K562 (cell line): ENCODE results near the gene TBC1D17.

ENCODE experiments used
- CTCF ChIP-seq, 3 experiments: IDR thresholded peaks in 2 of 3; conservative IDR thresholded peaks in 1 of 3; 2 replicates each; pipeline ENCODE4 v1.5.1; 2011 to 2012; ENCODE audit warnings: low read length in 3 of 3, mild to moderate bottlenecking in 3 of 3, control low read depth in 2 of 3, improper control_type of control experiment in 1 of 3, inconsistent platforms in 1 of 3, low read depth in 1 of 3, mixed read lengths in 1 of 3, moderate library complexity in 1 of 3; ENCODE audit not compliant: insufficient read depth in 2 of 3
- DPF2 ChIP-seq: fragments of 450-650 bp; IDR thresholded peaks from 2 replicates; pipeline ENCODE4 v1.6.1; 2016
- EP300 ChIP-seq: IDR thresholded peaks from 2 replicates; pipeline ENCODE4 v1.6.1; 2012; ENCODE audit warnings: low read length, improper control_type of control experiment
- GTF2F1 ChIP-seq: IDR thresholded peaks from 2 replicates; pipeline ENCODE4 v1.6.1; 2011; ENCODE audit warnings: low read depth, low read length, improper control_type of control experiment
- HDAC6 ChIP-seq: IDR thresholded peaks from 2 replicates; pipeline ENCODE4 v1.6.1; 2012; ENCODE audit warnings: low read depth, mild to moderate bottlenecking, control low read depth, inconsistent platforms, low read length, moderate library complexity
- HNRNPUL1 ChIP-seq: fragments of 200-400 bp; formaldehyde crosslinking; IDR thresholded peaks from 2 replicates; pipeline ENCODE4 v1.6.1; 2017; ENCODE audit warnings: low read length
- SIN3A ChIP-seq, 2 experiments: fragments of 150-350 bp in 1 of 2; IDR thresholded peaks; 2 replicates each; pipeline ENCODE4 v1.6.1; 2011 to 2016; ENCODE audit warnings: borderline replicate concordance in 2 of 2, low read depth in 2 of 2, low read length in 2 of 2, mild to moderate bottlenecking in 2 of 2, moderate library complexity in 2 of 2; ENCODE audit not compliant: control insufficient read depth in 1 of 2
- TAF1 ChIP-seq: IDR thresholded peaks from 2 replicates; pipeline ENCODE4 v1.6.1; 2011; ENCODE audit warnings: mild to moderate bottlenecking, low read length, moderate library complexity; ENCODE audit not compliant: insufficient read depth, control insufficient read depth, severe bottlenecking; ENCODE audit errors: extremely low read depth
- YY1 ChIP-seq, 3 experiments: IDR thresholded peaks; 2 replicates each; pipeline ENCODE4 v1.6.1; 2011; ENCODE audit warnings: low read length in 2 of 3, mild to moderate bottlenecking in 2 of 3, moderate library complexity in 2 of 3, borderline replicate concordance in 1 of 3, control low read depth in 1 of 3, low read depth in 1 of 3; ENCODE audit not compliant: insufficient read depth in 3 of 3, insufficient replicate concordance in 2 of 3, control insufficient read depth in 1 of 3, insufficient read length in 1 of 3; ENCODE audit errors: extremely low read depth in 1 of 3
- ZC3H11A ChIP-seq: IDR thresholded peaks from 2 replicates; pipeline ENCODE4 v1.6.1; 2012; ENCODE audit warnings: low read depth, low read length, improper control_type of control experiment
- ZNF561 ChIP-seq: fragments of 450-650 bp; formaldehyde crosslinking; conservative IDR thresholded peaks from 2 replicates; pipeline ENCODE4 v1.4.0; 2020; ENCODE audit warnings: mild to moderate bottlenecking, moderate library complexity
- ZNF639 ChIP-seq, 2 experiments: fragments of 200-800 bp in 1 of 2; sonication (Bioruptor generic) in 1 of 2; sonication (generic) in 1 of 2; formaldehyde crosslinking in 1 of 2; IDR thresholded peaks in 1 of 2; conservative IDR thresholded peaks in 1 of 2; 2 replicates each; pipeline versions ENCODE4 v1.5.0 to v1.6.1; 2016 to 2020; ENCODE audit warnings: missing compliant biosample characterization in 1 of 2, missing genetic modification characterization in 1 of 2, missing genetic modification reagents in 1 of 2

- no peak for TF ChIP-seq EP300
- TF ChIP-seq YY1 (IDR thresholded peaks at IDR 0.05; ENCODE audit: borderline replicate concordance in 1 of 3, control insufficient read depth in 1 of 3, extremely low read depth in 1 of 3, insufficient read depth in 3 of 3, insufficient read length in 1 of 3, insufficient replicate concordance in 2 of 3, low read depth in 1 of 3, low read length in 2 of 3) = no peak
- no peak for TF ChIP-seq CTCF (IDR thresholded peaks at IDR 0.05 in 2 of 3, conservative IDR thresholded peaks at IDR 0.05 in 1 of 3; ENCODE audit: insufficient read depth in 2 of 3, low read depth in 1 of 3, low read length in 3 of 3)
- TF ChIP-seq HNRNPUL1 = no peak
- no peak for TF ChIP-seq ZC3H11A
- TF ChIP-seq DPF2 = no peak; the same call in 1 of the 2 replicates
- TF ChIP-seq ZNF561 (CRISPR knock-in tag) = no peak
- TF ChIP-seq HDAC6 = no peak
- TF ChIP-seq SIN3A (IDR thresholded peaks at IDR 0.05; ENCODE audit: borderline replicate concordance in 2 of 2, control insufficient read depth in 1 of 2, low read depth in 2 of 2, low read length in 2 of 2) = no peak
- TF ChIP-seq TAF1 = peak; percentile 16
- TF ChIP-seq ZNF639 (CRISPR knock-in tag; conservative IDR thresholded peaks at IDR 0.05 in 1 of 2, IDR thresholded peaks at IDR 0.05 in 1 of 2) = no peak
- TF ChIP-seq GTF2F1 = no peak
Measured at GRCh38 chr19:49875857-49876421, 1.6 kb upstream of the TBC1D17 start.
